Natural killer cell (primary cell): ENCODE data around the gene SIRT4. TPM values are rescaled to one million over a fixed set of nuclear protein-coding genes. Genes with fewer than 3 reads are reported as not detected.

Experiments used
- ATAC-seq, 3 donors: fragments of 150-1000 bp in 2 of 3; fragments of 200-7000 bp in 1 of 3; cut with Tn5 transposase; 1 replicate in 1 of 3; 2 replicates in 2 of 3; pipeline ENCODE4 v1.10.0; 2021; ENCODE audit warnings: mild to moderate bottlenecking in 2 of 3, moderate library complexity in 2 of 3
- DNase-seq, 2 donors: peaks; one replicate each; pipeline versions ENCODE4 v3.0.0 to v3.0.0-alpha.2; 2013 to 2021; ENCODE audit warnings: mixed read lengths in 1 of 2
- H3K27ac ChIP-seq: one replicate; pipeline ENCODE4 v1.5.1; 2013; ENCODE audit warnings: mild to moderate bottlenecking, low read length
- H3K27me3 ChIP-seq: one replicate; pipeline ENCODE4 v1.6.1; 2013; ENCODE audit warnings: low read length; ENCODE audit not compliant: control insufficient read depth, insufficient read depth
- H3K36me3 ChIP-seq: one replicate; pipeline ENCODE4 v1.6.1; 2013; ENCODE audit warnings: low read length; ENCODE audit not compliant: control insufficient read depth, insufficient read depth
- H3K4me1 ChIP-seq: one replicate; pipeline ENCODE4 v1.6.1; 2013; ENCODE audit warnings: low read length; ENCODE audit not compliant: control insufficient read depth, insufficient read depth
- H3K4me3 ChIP-seq: one replicate; pipeline ENCODE4 v1.5.1; 2013; ENCODE audit warnings: low read length
- H3K9me3 ChIP-seq: one replicate; pipeline ENCODE4 v1.6.1; 2013; ENCODE audit warnings: low read length; ENCODE audit not compliant: control insufficient read depth, insufficient read depth
- H3K27ac Mint-ChIP-seq, 2 donors: one replicate each; pipeline ENCODE4 v1.8.0; 2022; ENCODE audit warnings: mild to moderate bottlenecking in 2 of 2, mixed read lengths in 2 of 2, moderate library complexity in 1 of 2
- H3K27me3 Mint-ChIP-seq, 2 donors: one replicate each; pipeline ENCODE4 v1.8.0; 2022; ENCODE audit warnings: low read depth in 2 of 2, mixed read lengths in 2 of 2
- H3K36me3 Mint-ChIP-seq: one replicate; pipeline ENCODE4 v1.8.0; 2022; ENCODE audit warnings: mixed read lengths
- H3K4me1 Mint-ChIP-seq, 2 donors: one replicate each; pipeline ENCODE4 v1.8.0; 2022; ENCODE audit warnings: mixed read lengths in 2 of 2
- H3K4me3 Mint-ChIP-seq: one replicate; pipeline ENCODE4 v1.8.0; 2022; ENCODE audit warnings: mild to moderate bottlenecking, moderate library complexity, mixed read lengths
- H3K9me3 Mint-ChIP-seq, 2 donors: one replicate each; pipeline ENCODE4 v1.8.0; 2022; ENCODE audit warnings: mixed read lengths in 2 of 2
- CTCF ChIP-seq: fragments of 200-600 bp; IDR thresholded peaks from one replicate; pipeline ENCODE4 v1.8.0; 2022; ENCODE audit warnings: antibody characterized with exemption
- WGBS: methylation state at CpG from one replicate; pipeline ENCODE4 v1.1.7; 2013; ENCODE audit warnings: missing lambda C conversion rate; ENCODE audit not compliant: insufficient coverage; 5-methylcytosine and 5-hydroxymethylcytosine counted together
- intact Hi-C: fragments of 100-400 bp; cut with micrococcal nuclease; formaldehyde crosslinking; loops from one replicate; pipeline ENCODE4 v1.14.2; 2022
- total RNA-seq, 4 donors: library from RNA; stranded (reverse); fragments of 120-200 nt in 1 of 4; gene quantifications; one replicate each; pipeline versions ENCODE4 v1.2.3 to v1.2.4, GENCODE V29; 2013 to 2022

SIRT4 gene
- total RNA-seq, 3 donors from 2014 or later (not counting 1 experiment from before 2014, with no cell fraction given) = 2.0 to 2.1 (median 2.1) TPM

- Mint-ChIP-seq H3K4me3 (no peak overlapping the region), H3K36me3 (no peaks in the 10 kb centered on the region), H3K27ac (no peak overlapping the region), H3K9me3 (no peaks in the 10 kb centered on the region), H3K4me1 (peaks cover 0 to under 1% of the 10 kb centered on the region in 2 donors), H3K27me3 (peaks cover 0 to 25% of the 10 kb centered on the region in 2 donors)
- no peaks in the 10 kb centered on the region for H3K36me3 ChIP-seq
- DNase-seq = peak; percentile 71 to 82
- no peak overlapping the region for H3K4me3 ChIP-seq
- no peak overlapping the region for H3K27ac ChIP-seq
- peak; percentile 78 to 97 (median 94) for ATAC-seq
- intact Hi-C loops = loop anchor here (1.0 to 5.0 kb wide), 2 partner anchors 140 to 356 kb away; partner anchors contain the start of genes DYNLL1 and UNC119B
- WGBS = 74% methylated on average over 12 of the region's 13 CpGs
- H3K4me1 ChIP-seq = no peaks in the 10 kb centered on the region
- TF ChIP-seq CTCF = peak; percentile 89
- peaks cover 5% of the 10 kb centered on the region for H3K27me3 ChIP-seq
- H3K9me3 ChIP-seq = no peaks in the 10 kb centered on the region
These were observed 54.5 kb downstream of the SIRT4 start for GRCh38 chr12:120356567-120357030.

GRCh38 chr12:120357104-120357503, 55.0 kb downstream of the SIRT4 start:
- Mint-ChIP-seq H3K9me3 (no peaks in the 10 kb centered on the region), H3K27me3 (peaks cover 3 to 27% of the 10 kb centered on the region in 2 donors), H3K27ac (no peak overlapping the region), H3K36me3 (no peaks in the 10 kb centered on the region), H3K4me3 (no peak overlapping the region), H3K4me1 (peaks cover 0 to 5% of the 10 kb centered on the region in 2 donors)
- ATAC-seq (no peak), DNase-seq (no peak)
- H3K27ac ChIP-seq = no peak overlapping the region
- peaks cover 8% of the 10 kb centered on the region for H3K27me3 ChIP-seq
- no peaks in the 10 kb centered on the region for H3K4me1 ChIP-seq
- no peak overlapping the region for H3K4me3 ChIP-seq
- intact Hi-C loops = loop anchor here (5.0 kb wide), 1 partner anchor 355 kb away; the partner anchor contains the start of gene UNC119B
- no peak for TF ChIP-seq CTCF
- no peaks in the 10 kb centered on the region for H3K9me3 ChIP-seq
- H3K36me3 ChIP-seq = no peaks in the 10 kb centered on the region
- WGBS = 77% methylated on average over 3 of the region's 5 CpGs

GRCh38 chr12:120358412-120359100, 56.4 kb downstream of the SIRT4 start:
- H3K27me3 Mint-ChIP-seq = peaks cover 17 to 41% of the 10 kb centered on the region in 2 donors
- H3K4me1 Mint-ChIP-seq = peaks cover 0 to 9% of the 10 kb centered on the region in 2 donors
- peaks cover 8% of the 10 kb centered on the region for H3K27me3 ChIP-seq
- H3K4me3 ChIP-seq = no peak overlapping the region
- ATAC-seq = no peak
- no peak for DNase-seq
- 57% methylated on average over 19 of the region's 19 CpGs for WGBS
- H3K27ac ChIP-seq = no peak overlapping the region
- H3K36me3 ChIP-seq = no peaks in the 10 kb centered on the region
- H3K36me3 Mint-ChIP-seq = no peaks in the 10 kb centered on the region
- intact Hi-C loops = loop anchor here (5.0 kb wide), 1 partner anchor 354 kb away; the partner anchor contains the start of gene UNC119B
- no peaks in the 10 kb centered on the region for H3K9me3 ChIP-seq
- no peaks in the 10 kb centered on the region for H3K9me3 Mint-ChIP-seq
- TF ChIP-seq CTCF = no peak
- H3K4me3 Mint-ChIP-seq = no peak overlapping the region
- no peak overlapping the region for H3K27ac Mint-ChIP-seq
- no peaks in the 10 kb centered on the region for H3K4me1 ChIP-seq
